Neuronal stem cell (in vitro differentiated cells): Measurements from ENCODE around the gene CD63.

Source experiments
- DNase-seq: peaks from one replicate; pipeline ENCODE4 v3.0.0-alpha.2; 2013; ENCODE audit warnings: low spot score
- H2AFZ ChIP-seq: one replicate; pipeline ENCODE4 v1.6.1; 2013; ENCODE audit warnings: mild to moderate bottlenecking, low read length, inconsistent platforms
- H2AK5ac ChIP-seq: 2 replicates; pipeline ENCODE4 v1.6.1; 2013; ENCODE audit warnings: low read depth, mild to moderate bottlenecking, inconsistent platforms, low read length, moderate library complexity, mixed read lengths
- H2BK120ac ChIP-seq: 2 replicates; pipeline ENCODE4 v1.6.1; 2013; ENCODE audit warnings: low read depth, mild to moderate bottlenecking, inconsistent platforms, low read length, moderate library complexity, mixed read lengths
- H2BK12ac ChIP-seq: one replicate; pipeline ENCODE4 v1.6.1; 2013; ENCODE audit warnings: low read length, inconsistent platforms
- H2BK15ac ChIP-seq: 2 replicates; pipeline ENCODE4 v1.6.1; 2013; ENCODE audit warnings: mild to moderate bottlenecking, low read length, inconsistent platforms, mixed read lengths
- H2BK5ac ChIP-seq: one replicate; pipeline ENCODE4 v1.6.1; 2013; ENCODE audit warnings: inconsistent platforms, mild to moderate bottlenecking, low read length, moderate library complexity
- H3K14ac ChIP-seq: one replicate; pipeline ENCODE4 v1.6.1; 2013; ENCODE audit warnings: low read length, inconsistent platforms
- H3K18ac ChIP-seq: 2 replicates; pipeline ENCODE4 v1.6.1; 2013; ENCODE audit warnings: low read length, inconsistent platforms
- H3K23ac ChIP-seq: 2 replicates; pipeline ENCODE4 v1.6.1; 2013; ENCODE audit warnings: low read depth, mild to moderate bottlenecking, mixed read lengths, low read length, inconsistent platforms; ENCODE audit not compliant: poor library complexity
- H3K27ac ChIP-seq: replicated peaks from 3 replicates; pipeline ENCODE4 v1.5.1; 2013; ENCODE audit warnings: low read length, inconsistent platforms
- H3K27me3 ChIP-seq, 3 experiments: 2 replicates each; pipeline ENCODE4 v1.6.1; 2013; ENCODE audit warnings: low read length in 3 of 3, mild to moderate bottlenecking in 2 of 3, inconsistent platforms in 1 of 3, low read depth in 1 of 3, mixed read lengths in 1 of 3, moderate library complexity in 1 of 3; ENCODE audit not compliant: control insufficient read depth in 3 of 3, insufficient read depth in 3 of 3
- H3K36me3 ChIP-seq, 2 donors: replicated peaks in 1 of 2; 2 replicates each; pipeline ENCODE4 v1.6.1; 2013; ENCODE audit warnings: low read length in 2 of 2; ENCODE audit not compliant: control insufficient read depth in 2 of 2, insufficient read depth in 2 of 2
- H3K4ac ChIP-seq: 2 replicates; pipeline ENCODE4 v1.6.1; 2013; ENCODE audit warnings: inconsistent platforms, mild to moderate bottlenecking, low read length, moderate library complexity
- H3K4me1 ChIP-seq, 2 donors: 1 replicate in 1 of 2; 2 replicates in 1 of 2; pipeline ENCODE4 v1.6.1; 2013; ENCODE audit warnings: low read length in 2 of 2, low read depth in 1 of 2; ENCODE audit not compliant: control insufficient read depth in 2 of 2, insufficient read depth in 1 of 2
- H3K4me2 ChIP-seq: one replicate; pipeline ENCODE4 v1.6.1; 2013; ENCODE audit warnings: mild to moderate bottlenecking, low read length, inconsistent platforms; ENCODE audit not compliant: insufficient read depth, poor library complexity, severe bottlenecking
- H3K4me3 ChIP-seq, 2 donors: 2 replicates each; pipeline ENCODE4 v1.5.1; 2013; ENCODE audit warnings: low read length in 2 of 2, mild to moderate bottlenecking in 2 of 2, inconsistent platforms in 1 of 2, moderate library complexity in 1 of 2
- H3K79me1 ChIP-seq: one replicate; pipeline ENCODE4 v1.6.1; 2013; ENCODE audit warnings: low read depth, mild to moderate bottlenecking, inconsistent platforms, low read length, moderate library complexity
- H3K9ac ChIP-seq: one replicate; pipeline ENCODE4 v1.6.1; 2013; ENCODE audit warnings: mild to moderate bottlenecking, low read depth, low read length, inconsistent platforms; ENCODE audit not compliant: poor library complexity
- H3K9me3 ChIP-seq, 2 donors: replicated peaks in 1 of 2; 2 replicates each; pipeline versions ENCODE3 to v1.6.1; 2013; ENCODE audit warnings: low read length in 2 of 2, mild to moderate bottlenecking in 2 of 2, inconsistent platforms in 1 of 2, low read depth in 1 of 2, mixed read lengths in 1 of 2, moderate library complexity in 1 of 2; ENCODE audit not compliant: control insufficient read depth in 2 of 2, insufficient read depth in 1 of 2
- H4K8ac ChIP-seq: one replicate; pipeline ENCODE4 v1.6.1; 2013; ENCODE audit warnings: low read depth, mild to moderate bottlenecking, inconsistent platforms, low read length, moderate library complexity
- H4K91ac ChIP-seq: one replicate; pipeline ENCODE4 v1.6.1; 2013; ENCODE audit warnings: low read length, low read depth, mild to moderate bottlenecking, inconsistent platforms; ENCODE audit not compliant: poor library complexity
- WGBS, 2 donors: extraction: QIAGEN DNeasy Blood & Tissue Kit; methylation state at CpG; one replicate each; pipeline ENCODE4 v1.1.7; 2013; ENCODE audit warnings: missing lambda C conversion rate in 2 of 2, mixed read lengths in 1 of 2; ENCODE audit not compliant: insufficient read length in 2 of 2, insufficient replicate concordance in 1 of 2; ENCODE audit errors: extremely low coverage in 2 of 2; 5-methylcytosine and 5-hydroxymethylcytosine counted together

The CD63 gene

DNA sequence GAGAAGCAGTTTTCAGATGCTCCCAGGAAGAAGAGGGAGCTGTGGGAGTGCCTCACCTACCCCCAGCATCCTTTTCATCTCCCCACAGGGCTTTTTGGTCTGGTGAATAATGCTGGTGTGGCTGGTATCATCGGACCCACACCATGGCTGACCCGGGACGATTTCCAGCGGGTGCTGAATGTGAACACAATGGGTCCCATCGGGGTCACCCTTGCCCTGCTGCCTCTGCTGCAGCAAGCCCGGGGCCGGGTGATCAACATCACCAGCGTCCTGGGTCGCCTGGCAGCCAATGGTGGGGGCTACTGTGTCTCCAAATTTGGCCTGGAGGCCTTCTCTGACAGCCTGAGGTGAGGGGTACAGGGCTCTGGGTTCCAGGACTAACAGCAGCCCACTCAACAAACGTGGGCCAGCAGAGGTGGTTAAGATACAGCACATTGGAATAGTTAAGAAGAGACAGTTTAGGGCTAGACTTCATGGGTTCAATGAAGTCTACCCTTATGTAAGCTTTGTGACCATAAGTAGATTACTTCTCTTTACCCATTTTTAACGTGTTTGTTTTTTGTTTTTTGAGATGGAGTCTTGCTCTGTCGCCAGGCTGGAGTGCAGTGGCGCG is 7.1 kb downstream of the CD63 start:
- Histone ChIP-seq H3K4me3 (no peak overlapping the region), H3K4me1 (peaks cover 27 to 28% of the 10 kb centered on the region in 2 donors), H4K91ac (no peak overlapping the region), H3K9ac (no peak overlapping the region), H2AFZ (no peak overlapping the region), H3K36me3 (peaks cover 29 to 66% of the 10 kb centered on the region in 2 donors), H3K9me3 (peaks cover 0 to 1% of the 10 kb centered on the region in 2 donors), H2BK12ac (no peak overlapping the region), H3K18ac (no peak overlapping the region), H4K8ac (no peak overlapping the region), H3K27me3 (no peaks in the 10 kb centered on the region), H2BK15ac (no peak overlapping the region), H2BK5ac (no peak overlapping the region), H3K23ac (peak overlapping the region; percentile 46), H3K4me2 (no peak overlapping the region), H3K4ac (no peak overlapping the region), H3K14ac (no peak overlapping the region), H2BK120ac (no peak overlapping the region), H2AK5ac (no peak overlapping the region), H3K27ac (no peak overlapping the region), H3K79me1 (peaks cover 9% of the 10 kb centered on the region)
- no CpG with 5 or more reads among the region's 14 CpGs for WGBS, 2 donors
- no peak for DNase-seq

GRCh38 chr12:55720894-55721444 is 7.8 kb downstream of the CD63 start:
- DNase-seq = no peak
- Histone ChIP-seq H3K4ac (no peak overlapping the region), H2AK5ac (no peak overlapping the region), H2BK12ac (no peak overlapping the region), H2BK120ac (no peak overlapping the region), H4K91ac (no peak overlapping the region), H3K27me3 (no peaks in the 10 kb centered on the region), H3K23ac (no peak overlapping the region), H3K4me1 (peaks cover 26 to 29% of the 10 kb centered on the region in 2 donors), H4K8ac (no peak overlapping the region), H2BK5ac (no peak overlapping the region), H3K4me2 (no peak overlapping the region), H3K27ac (no peak overlapping the region), H2AFZ (no peak overlapping the region), H3K9me3 (peaks cover 0 to 1% of the 10 kb centered on the region in 2 donors), H3K79me1 (peaks cover 10% of the 10 kb centered on the region), H3K9ac (no peak overlapping the region), H3K36me3 (peaks cover 25 to 59% of the 10 kb centered on the region in 2 donors), H3K18ac (no peak overlapping the region), H3K14ac (no peak overlapping the region), H3K4me3 (no peak overlapping the region), H2BK15ac (no peak overlapping the region)
- WGBS, 2 donors = no CpG with 5 or more reads among the region's 9 CpGs

DNA sequence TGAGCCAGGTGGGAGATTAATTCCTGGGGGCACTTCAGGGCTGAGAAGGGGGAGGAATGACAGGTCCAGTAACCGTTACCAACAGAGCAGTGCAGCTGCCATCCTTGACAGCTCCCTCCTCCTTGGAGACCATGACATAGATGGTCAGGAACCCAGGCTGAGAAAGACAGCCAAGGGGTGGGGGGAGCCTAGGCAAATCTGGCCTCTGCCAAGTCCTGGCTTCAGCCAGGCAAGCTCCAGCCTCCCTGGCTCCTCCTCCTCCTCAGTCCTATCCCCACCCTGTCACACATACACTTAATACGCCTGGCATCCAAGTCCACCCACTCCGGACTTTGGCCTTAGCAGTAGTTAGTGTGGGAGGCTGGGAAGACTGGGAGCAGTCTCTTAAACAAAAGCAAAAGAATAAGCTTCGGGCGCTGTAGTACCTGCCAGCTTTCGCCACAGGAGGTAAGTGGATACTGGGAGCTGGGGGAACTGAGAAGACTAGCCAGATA is 8.7 kb downstream of the CD63 start, which contains the start of gene RDH5:
RDH5 (plus strand) TSS at position 323 of the 494 bp plus-strand sequence. CDS start 792 bp downstream, outside the sequence.
- H3K4me1 ChIP-seq = peaks cover 26 to 29% of the 10 kb centered on the region in 2 donors
- H3K4me3 ChIP-seq = no peak within 1 kb of the TSS
- H2BK5ac ChIP-seq = no peak within 1 kb of the TSS
- H3K9ac ChIP-seq = no peak within 1 kb of the TSS
- no peak within 1 kb of the TSS for H3K4ac ChIP-seq
- H3K79me1 ChIP-seq = peaks cover 10% of the 10 kb centered on the region
- H4K8ac ChIP-seq = no peak within 1 kb of the TSS
- peak within 1 kb of the TSS; percentile 77 for H2AK5ac ChIP-seq
- H2BK120ac ChIP-seq = peak within 1 kb of the TSS; percentile 21
- H2AFZ ChIP-seq = no peak within 1 kb of the TSS
- H3K27me3 ChIP-seq = no peaks in the 10 kb centered on the region
- H4K91ac ChIP-seq = no peak within 1 kb of the TSS
- no peak within 1 kb of the TSS for H2BK12ac ChIP-seq
- no peaks in the 10 kb centered on the region for H3K9me3 ChIP-seq
- no peak within 1 kb of the TSS for H3K27ac ChIP-seq
- no peak within 1 kb of the TSS for H3K23ac ChIP-seq
- no peak within 1 kb of the TSS for H3K18ac ChIP-seq
- peaks cover 17 to 51% of the 10 kb centered on the region in 2 donors for H3K36me3 ChIP-seq
- H2BK15ac ChIP-seq = peak within 1 kb of the TSS; percentile 18
- no peak for DNase-seq
- H3K14ac ChIP-seq = no peak within 1 kb of the TSS
- whole genome bisulfite sequencing, 2 donors = no CpG with 5 or more reads among the region's 6 CpGs
- H3K4me2 ChIP-seq = no peak within 1 kb of the TSS

- no peak overlapping the region for H3K14ac ChIP-seq
- WGBS, 2 donors = no CpG with 5 or more reads among the region's 7 CpGs
- no peak overlapping the region for H3K9ac ChIP-seq
- peaks cover 10% of the 10 kb centered on the region for H3K79me1 ChIP-seq
- H4K91ac ChIP-seq = no peak overlapping the region
- H3K27ac ChIP-seq = no peak overlapping the region
- no peak overlapping the region for H2BK12ac ChIP-seq
- H4K8ac ChIP-seq = no peak overlapping the region
- no peak overlapping the region for H2BK5ac ChIP-seq
- peak overlapping the region; percentile 77 for H2AK5ac ChIP-seq
- DNase-seq = no peak
- H3K27me3 ChIP-seq = no peaks in the 10 kb centered on the region
- H3K18ac ChIP-seq = no peak overlapping the region
- H3K4me3 ChIP-seq = no peak overlapping the region
- H3K4me1 ChIP-seq = peaks cover 26 to 29% of the 10 kb centered on the region in 2 donors
- no peaks in the 10 kb centered on the region for H3K9me3 ChIP-seq
- H3K4me2 ChIP-seq = no peak overlapping the region
- no peak overlapping the region for H2AFZ ChIP-seq
- peaks cover 12 to 43% of the 10 kb centered on the region in 2 donors for H3K36me3 ChIP-seq
- peak overlapping the region; percentile 21 for H2BK120ac ChIP-seq
- H3K23ac ChIP-seq = no peak overlapping the region
- no peak overlapping the region for H3K4ac ChIP-seq
- peak overlapping the region; percentile 18 for H2BK15ac ChIP-seq
These were observed 9.4 kb downstream of the CD63 start for GRCh38 chr12:55719371-55719770.
